GM23338 (cell line): Measurements from ENCODE around the gene PRCD. TPM values are rescaled to one million over a fixed set of nuclear protein-coding genes. Genes with fewer than 3 reads are reported as not detected.

Experiments used
- ZNF331 ChIP-seq: fragments of 250-450 bp; sonication (Bioruptor Pico); IDR thresholded peaks from 2 replicates; pipeline ENCODE4 v1.5.0; 2020; ENCODE audit warnings: low read depth, mild to moderate bottlenecking, moderate library complexity
- polyA plus RNA-seq: library from polyadenylated mRNA; unstranded; fragments of >200 nt; fragmentation: Nextera tagmentation; extraction: Ambion mirVana; gene quantifications from 2 replicates; pipeline ENCODE4 v1.2.1, GENCODE V29; 2016
- total RNA-seq: library from RNA; depleted of rRNA; stranded (reverse); fragments of >200 nt; shearing (Covaris generic); gene quantifications from 2 replicates; pipeline ENCODE4 v1.2.3, GENCODE V29; 2014
- TF ChIP-seq, protein P1 (sequence below): fragments of 250-450 bp; sonication (Bioruptor Pico); IDR thresholded peaks from 2 replicates; pipeline ENCODE4 v1.5.0; 2020; ENCODE audit warnings: mild to moderate bottlenecking, moderate library complexity
- TF ChIP-seq, protein P2 (sequence below): IDR thresholded peaks from 2 replicates; pipeline ENCODE4 v1.6.1; 2016; ENCODE audit warnings: antibody characterized with exemption
- TF ChIP-seq, protein P3 (sequence below): IDR thresholded peaks from one replicate; pipeline ENCODE4 v1.6.1; 2018; ENCODE audit warnings: antibody characterized with exemption; ENCODE audit not compliant: unreplicated experiment

PRCD gene
- total and polyA plus RNA-seq, 2 experiments from 2014 or later = 0.38 to 1.6 TPM

- TF ChIP-seq, protein P1, sequence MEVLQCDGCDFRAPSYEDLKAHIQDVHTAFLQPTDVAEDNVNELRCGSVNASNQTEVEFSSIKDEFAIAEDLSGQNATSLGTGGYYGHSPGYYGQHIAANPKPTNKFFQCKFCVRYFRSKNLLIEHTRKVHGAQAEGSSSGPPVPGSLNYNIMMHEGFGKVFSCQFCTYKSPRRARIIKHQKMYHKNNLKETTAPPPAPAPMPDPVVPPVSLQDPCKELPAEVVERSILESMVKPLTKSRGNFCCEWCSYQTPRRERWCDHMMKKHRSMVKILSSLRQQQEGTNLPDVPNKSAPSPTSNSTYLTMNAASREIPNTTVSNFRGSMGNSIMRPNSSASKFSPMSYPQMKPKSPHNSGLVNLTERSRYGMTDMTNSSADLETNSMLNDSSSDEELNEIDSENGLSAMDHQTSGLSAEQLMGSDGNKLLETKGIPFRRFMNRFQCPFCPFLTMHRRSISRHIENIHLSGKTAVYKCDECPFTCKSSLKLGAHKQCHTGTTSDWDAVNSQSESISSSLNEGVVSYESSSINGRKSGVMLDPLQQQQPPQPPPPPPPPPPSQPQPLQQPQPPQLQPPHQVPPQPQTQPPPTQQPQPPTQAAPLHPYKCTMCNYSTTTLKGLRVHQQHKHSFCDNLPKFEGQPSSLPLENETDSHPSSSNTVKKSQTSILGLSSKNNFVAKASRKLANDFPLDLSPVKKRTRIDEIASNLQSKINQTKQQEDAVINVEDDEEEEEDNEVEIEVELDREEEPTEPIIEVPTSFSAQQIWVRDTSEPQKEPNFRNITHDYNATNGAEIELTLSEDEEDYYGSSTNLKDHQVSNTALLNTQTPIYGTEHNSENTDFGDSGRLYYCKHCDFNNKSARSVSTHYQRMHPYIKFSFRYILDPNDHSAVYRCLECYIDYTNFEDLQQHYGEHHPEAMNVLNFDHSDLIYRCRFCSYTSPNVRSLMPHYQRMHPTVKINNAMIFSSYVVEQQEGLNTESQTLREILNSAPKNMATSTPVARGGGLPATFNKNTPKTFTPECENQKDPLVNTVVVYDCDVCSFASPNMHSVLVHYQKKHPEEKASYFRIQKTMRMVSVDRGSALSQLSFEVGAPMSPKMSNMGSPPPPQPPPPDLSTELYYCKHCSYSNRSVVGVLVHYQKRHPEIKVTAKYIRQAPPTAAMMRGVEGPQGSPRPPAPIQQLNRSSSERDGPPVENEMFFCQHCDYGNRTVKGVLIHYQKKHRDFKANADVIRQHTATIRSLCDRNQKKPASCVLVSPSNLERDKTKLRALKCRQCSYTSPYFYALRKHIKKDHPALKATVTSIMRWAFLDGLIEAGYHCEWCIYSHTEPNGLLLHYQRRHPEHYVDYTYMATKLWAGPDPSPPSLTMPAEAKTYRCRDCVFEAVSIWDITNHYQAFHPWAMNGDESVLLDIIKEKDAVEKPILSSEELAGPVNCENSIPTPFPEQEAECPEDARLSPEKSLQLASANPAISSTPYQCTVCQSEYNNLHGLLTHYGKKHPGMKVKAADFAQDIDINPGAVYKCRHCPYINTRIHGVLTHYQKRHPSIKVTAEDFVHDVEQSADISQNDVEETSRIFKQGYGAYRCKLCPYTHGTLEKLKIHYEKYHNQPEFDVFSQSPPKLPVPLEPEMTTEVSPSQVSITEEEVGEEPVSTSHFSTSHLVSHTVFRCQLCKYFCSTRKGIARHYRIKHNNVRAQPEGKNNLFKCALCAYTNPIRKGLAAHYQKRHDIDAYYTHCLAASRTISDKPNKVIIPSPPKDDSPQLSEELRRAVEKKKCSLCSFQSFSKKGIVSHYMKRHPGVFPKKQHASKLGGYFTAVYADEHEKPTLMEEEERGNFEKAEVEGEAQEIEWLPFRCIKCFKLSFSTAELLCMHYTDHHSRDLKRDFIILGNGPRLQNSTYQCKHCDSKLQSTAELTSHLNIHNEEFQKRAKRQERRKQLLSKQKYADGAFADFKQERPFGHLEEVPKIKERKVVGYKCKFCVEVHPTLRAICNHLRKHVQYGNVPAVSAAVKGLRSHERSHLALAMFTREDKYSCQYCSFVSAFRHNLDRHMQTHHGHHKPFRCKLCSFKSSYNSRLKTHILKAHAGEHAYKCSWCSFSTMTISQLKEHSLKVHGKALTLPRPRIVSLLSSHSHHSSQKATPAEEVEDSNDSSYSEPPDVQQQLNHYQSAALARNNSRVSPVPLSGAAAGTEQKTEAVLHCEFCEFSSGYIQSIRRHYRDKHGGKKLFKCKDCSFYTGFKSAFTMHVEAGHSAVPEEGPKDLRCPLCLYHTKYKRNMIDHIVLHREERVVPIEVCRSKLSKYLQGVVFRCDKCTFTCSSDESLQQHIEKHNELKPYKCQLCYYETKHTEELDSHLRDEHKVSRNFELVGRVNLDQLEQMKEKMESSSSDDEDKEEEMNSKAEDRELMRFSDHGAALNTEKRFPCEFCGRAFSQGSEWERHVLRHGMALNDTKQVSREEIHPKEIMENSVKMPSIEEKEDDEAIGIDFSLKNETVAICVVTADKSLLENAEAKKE (CRISPR knock-in tag) = no peak
- TF ChIP-seq, protein P2, sequence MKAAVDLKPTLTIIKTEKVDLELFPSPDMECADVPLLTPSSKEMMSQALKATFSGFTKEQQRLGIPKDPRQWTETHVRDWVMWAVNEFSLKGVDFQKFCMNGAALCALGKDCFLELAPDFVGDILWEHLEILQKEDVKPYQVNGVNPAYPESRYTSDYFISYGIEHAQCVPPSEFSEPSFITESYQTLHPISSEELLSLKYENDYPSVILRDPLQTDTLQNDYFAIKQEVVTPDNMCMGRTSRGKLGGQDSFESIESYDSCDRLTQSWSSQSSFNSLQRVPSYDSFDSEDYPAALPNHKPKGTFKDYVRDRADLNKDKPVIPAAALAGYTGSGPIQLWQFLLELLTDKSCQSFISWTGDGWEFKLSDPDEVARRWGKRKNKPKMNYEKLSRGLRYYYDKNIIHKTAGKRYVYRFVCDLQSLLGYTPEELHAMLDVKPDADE = no peak
- no peak for TF ChIP-seq ZNF331
- TF ChIP-seq, protein P3, sequence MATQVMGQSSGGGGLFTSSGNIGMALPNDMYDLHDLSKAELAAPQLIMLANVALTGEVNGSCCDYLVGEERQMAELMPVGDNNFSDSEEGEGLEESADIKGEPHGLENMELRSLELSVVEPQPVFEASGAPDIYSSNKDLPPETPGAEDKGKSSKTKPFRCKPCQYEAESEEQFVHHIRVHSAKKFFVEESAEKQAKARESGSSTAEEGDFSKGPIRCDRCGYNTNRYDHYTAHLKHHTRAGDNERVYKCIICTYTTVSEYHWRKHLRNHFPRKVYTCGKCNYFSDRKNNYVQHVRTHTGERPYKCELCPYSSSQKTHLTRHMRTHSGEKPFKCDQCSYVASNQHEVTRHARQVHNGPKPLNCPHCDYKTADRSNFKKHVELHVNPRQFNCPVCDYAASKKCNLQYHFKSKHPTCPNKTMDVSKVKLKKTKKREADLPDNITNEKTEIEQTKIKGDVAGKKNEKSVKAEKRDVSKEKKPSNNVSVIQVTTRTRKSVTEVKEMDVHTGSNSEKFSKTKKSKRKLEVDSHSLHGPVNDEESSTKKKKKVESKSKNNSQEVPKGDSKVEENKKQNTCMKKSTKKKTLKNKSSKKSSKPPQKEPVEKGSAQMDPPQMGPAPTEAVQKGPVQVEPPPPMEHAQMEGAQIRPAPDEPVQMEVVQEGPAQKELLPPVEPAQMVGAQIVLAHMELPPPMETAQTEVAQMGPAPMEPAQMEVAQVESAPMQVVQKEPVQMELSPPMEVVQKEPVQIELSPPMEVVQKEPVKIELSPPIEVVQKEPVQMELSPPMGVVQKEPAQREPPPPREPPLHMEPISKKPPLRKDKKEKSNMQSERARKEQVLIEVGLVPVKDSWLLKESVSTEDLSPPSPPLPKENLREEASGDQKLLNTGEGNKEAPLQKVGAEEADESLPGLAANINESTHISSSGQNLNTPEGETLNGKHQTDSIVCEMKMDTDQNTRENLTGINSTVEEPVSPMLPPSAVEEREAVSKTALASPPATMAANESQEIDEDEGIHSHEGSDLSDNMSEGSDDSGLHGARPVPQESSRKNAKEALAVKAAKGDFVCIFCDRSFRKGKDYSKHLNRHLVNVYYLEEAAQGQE = no peak
These were observed 17.0 kb downstream of the PRCD start (continued) for GRCh38 chr17:76556765-76557367.
